Small intestine (tissue), 7 donors: ENCODE measurements around the gene CPA3. TPM values are rescaled to one million over a fixed set of nuclear protein-coding genes. Genes with fewer than 3 reads are reported as not detected.

Experiments used
- DNase-seq, 2 donors: peaks; one replicate each; pipeline versions ENCODE4 v3.0.0 to v3.0.0-alpha.2; 2013
- FAIRE-seq: peaks from 2 replicates; lab custom pipeline; 2012; peaks lifted over from hg19 to GRCh38; lab: Jason Lieb, UNC
- H3K27ac ChIP-seq, 3 donors: one replicate each; pipeline ENCODE4 v1.5.1; 2013; ENCODE audit warnings: low read length in 2 of 3, mild to moderate bottlenecking in 2 of 3, control low read depth in 1 of 3, inconsistent platforms in 1 of 3, low read depth in 1 of 3, moderate library complexity in 1 of 3
- H3K27me3 ChIP-seq, 3 donors: one replicate each; pipeline ENCODE4 v1.6.1; 2013; ENCODE audit warnings: low read length in 3 of 3, inconsistent platforms in 1 of 3; ENCODE audit not compliant: control insufficient read depth in 3 of 3, insufficient read depth in 3 of 3
- H3K36me3 ChIP-seq, 3 donors: one replicate each; pipeline ENCODE4 v1.6.1; 2013; ENCODE audit warnings: low read length in 3 of 3, inconsistent platforms in 1 of 3, low read depth in 1 of 3, mild to moderate bottlenecking in 1 of 3, moderate library complexity in 1 of 3; ENCODE audit not compliant: control insufficient read depth in 3 of 3, insufficient read depth in 2 of 3
- H3K4me1 ChIP-seq, 3 donors: one replicate each; pipeline ENCODE4 v1.6.1; 2013; ENCODE audit warnings: low read length in 2 of 3, inconsistent platforms in 1 of 3, low read depth in 1 of 3, mild to moderate bottlenecking in 1 of 3, moderate library complexity in 1 of 3; ENCODE audit not compliant: control insufficient read depth in 3 of 3, insufficient read depth in 2 of 3
- H3K4me3 ChIP-seq, 3 donors: one replicate each; pipeline ENCODE4 v1.5.1; 2013; ENCODE audit warnings: low read length in 3 of 3, control low read depth in 1 of 3, inconsistent platforms in 1 of 3, low read depth in 1 of 3, mild to moderate bottlenecking in 1 of 3, moderate library complexity in 1 of 3
- H3K9me3 ChIP-seq, 2 donors: one replicate each; pipeline ENCODE4 v1.6.1; 2013; ENCODE audit warnings: low read depth in 1 of 2, low read length in 1 of 2; ENCODE audit not compliant: control insufficient read depth in 2 of 2, insufficient read depth in 1 of 2
- WGBS, 3 donors: extraction: QIAGEN DNeasy Blood & Tissue Kit; methylation state at CpG; one replicate each; pipeline ENCODE4 v1.1.7; 2013; 5-methylcytosine and 5-hydroxymethylcytosine counted together
- polyA plus RNA-seq, 4 donors: library from polyadenylated mRNA; stranded (reverse) in 3 of 4; unstranded in 1 of 4; fragments of 200-250 nt in 3 of 4; fragments of 120-200 nt in 1 of 4; gene quantifications; one replicate each; pipeline versions ENCODE4 v1.2.1 to v1.2.3, GENCODE V29; 2013
- donor health status: healthy with polysubstance abuse.
- donor health status: control.
- donor health status: control.
- donor health status: Bipolar disorder and iron deficiency.
- donor health status: healthy.

Gene CPA3
- polyA plus RNA-seq, 4 donors, result 0.56 to 8.5 (median 3.0) TPM

- Histone ChIP-seq H3K27ac (no peak overlapping the region), H3K4me3 (no peak overlapping the region), H3K4me1 (no peaks in the 10 kb centered on the region), H3K27me3 (no peaks in the 10 kb centered on the region), H3K9me3 (no peaks in the 10 kb centered on the region), H3K36me3 (no peaks in the 10 kb centered on the region)
- no peak for DNase-seq
- 87 to 97% (median 91%) methylated on average over 1 of the region's 1 CpG for WGBS, 3 donors
- no peak for FAIRE-seq
These were observed 50.0 kb downstream of the CPA3 start for GRCh38 chr3:148914936-148915690.

- H3K27ac ChIP-seq, result no peak overlapping the region
- no peaks in the 10 kb centered on the region for H3K4me1 ChIP-seq
- FAIRE-seq (no peak), DNase-seq (no peak)
- H3K9me3 ChIP-seq, result peaks cover 0 to 3% of the 10 kb centered on the region in 2 donors
- H3K27me3 ChIP-seq, result no peaks in the 10 kb centered on the region
- 91 to 93% (median 92%) methylated on average over 2 of the region's 2 CpGs for WGBS, 3 donors
- H3K4me3 ChIP-seq, result no peak overlapping the region
- H3K36me3 ChIP-seq, result no peaks in the 10 kb centered on the region
These were observed 51.0 kb downstream of the CPA3 start for GRCh38 chr3:148916132-148916531.

- no peaks in the 10 kb centered on the region for H3K4me1 ChIP-seq
- H3K27ac ChIP-seq, result no peak overlapping the region
- peaks cover 0 to 3% of the 10 kb centered on the region in 2 donors for H3K9me3 ChIP-seq
- 82 to 92% (median 83%) methylated on average over 1 of the region's 1 CpG for WGBS, 3 donors
- H3K36me3 ChIP-seq, result no peaks in the 10 kb centered on the region
- H3K27me3 ChIP-seq, result no peaks in the 10 kb centered on the region
- no peak for DNase-seq
- no peak overlapping the region for H3K4me3 ChIP-seq
- no peak for FAIRE-seq
These were observed 57.4 kb downstream of the CPA3 start for GRCh38 chr3:148922467-148922866.

DNA sequence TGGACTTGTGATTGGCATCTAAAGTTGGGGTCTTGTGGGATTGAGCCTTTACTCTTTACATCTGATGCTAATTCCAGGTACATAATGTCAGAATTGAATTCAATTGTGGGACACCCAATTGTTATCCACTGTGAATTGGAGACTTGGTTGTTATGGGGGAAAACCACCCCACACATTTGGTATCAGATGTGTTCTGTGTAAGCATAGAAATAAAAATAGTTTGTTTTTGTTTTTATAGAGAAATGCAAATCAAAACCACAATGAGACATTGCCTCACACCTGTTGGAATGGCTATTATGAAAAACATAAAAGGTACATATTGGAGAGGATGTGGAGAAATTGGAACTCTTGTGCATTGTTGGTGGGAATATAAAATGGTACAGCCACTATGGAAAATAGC is 58.5 kb downstream of the CPA3 start:
- Histone ChIP-seq H3K36me3 (no peaks in the 10 kb centered on the region), H3K27ac (no peak overlapping the region), H3K4me3 (no peak overlapping the region), H3K27me3 (no peaks in the 10 kb centered on the region), H3K9me3 (peaks cover 0 to 3% of the 10 kb centered on the region in 2 donors), H3K4me1 (no peaks in the 10 kb centered on the region)
- FAIRE-seq, result no peak
- no peak for DNase-seq

DNA sequence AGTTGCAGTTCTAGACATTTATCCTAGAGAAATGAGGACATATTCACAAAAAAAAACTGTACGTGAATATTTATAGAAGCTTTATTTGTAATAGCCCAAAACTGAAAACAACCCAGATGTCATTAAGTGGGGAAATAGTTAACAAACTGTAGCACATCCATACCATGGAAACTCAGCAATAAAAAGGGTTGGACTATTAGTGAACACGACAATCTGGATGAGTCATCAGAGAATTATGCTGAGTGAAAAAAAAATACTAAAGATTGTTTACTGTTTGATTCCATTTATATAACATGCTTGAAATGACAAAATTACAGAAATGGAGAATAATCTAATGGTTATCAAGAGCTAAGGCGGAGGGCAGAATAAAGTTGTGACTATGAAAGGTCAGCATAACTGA is 59.5 kb downstream of the CPA3 start:
- no peaks in the 10 kb centered on the region for H3K4me1 ChIP-seq
- no peak overlapping the region for H3K27ac ChIP-seq
- H3K36me3 ChIP-seq, result no peaks in the 10 kb centered on the region
- 18 to 43% (median 26%) methylated on average over 3 of the region's 3 CpGs for WGBS, 3 donors
- H3K9me3 ChIP-seq, result peaks cover 0 to 3% of the 10 kb centered on the region in 2 donors
- no peak overlapping the region for H3K4me3 ChIP-seq
- DNase-seq, result no peak
- H3K27me3 ChIP-seq, result no peaks in the 10 kb centered on the region
- no peak for FAIRE-seq

DNA sequence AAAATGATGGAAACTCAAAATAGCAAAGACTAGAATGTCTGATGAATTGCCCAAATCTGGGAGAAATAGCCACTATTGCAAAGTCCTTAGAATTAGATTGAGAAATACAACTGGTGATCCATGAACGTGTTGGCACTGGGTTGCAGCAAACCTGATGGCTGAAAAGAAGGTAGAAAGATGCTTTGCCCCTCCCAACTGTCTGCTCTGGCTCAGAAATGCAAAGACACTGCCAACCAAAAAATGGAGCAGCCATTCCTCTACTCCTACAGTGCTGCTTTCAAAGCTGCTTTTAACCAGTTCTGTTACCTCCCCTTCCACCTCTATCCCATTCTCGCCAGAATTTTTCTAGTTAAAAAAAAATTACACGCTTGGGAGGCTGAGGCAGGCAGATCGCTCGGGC is 60.7 kb downstream of the CPA3 start:
- H3K27ac ChIP-seq, result no peak overlapping the region
- H3K27me3 ChIP-seq, result no peaks in the 10 kb centered on the region
- no peaks in the 10 kb centered on the region for H3K4me1 ChIP-seq
- H3K4me3 ChIP-seq, result no peak overlapping the region
- FAIRE-seq (no peak), DNase-seq (no peak)
- H3K9me3 ChIP-seq, result no peaks in the 10 kb centered on the region
- H3K36me3 ChIP-seq, result no peaks in the 10 kb centered on the region
- WGBS, 3 donors, result 72 to 86% (median 83%) methylated on average over 5 of the region's 5 CpGs

DNA sequence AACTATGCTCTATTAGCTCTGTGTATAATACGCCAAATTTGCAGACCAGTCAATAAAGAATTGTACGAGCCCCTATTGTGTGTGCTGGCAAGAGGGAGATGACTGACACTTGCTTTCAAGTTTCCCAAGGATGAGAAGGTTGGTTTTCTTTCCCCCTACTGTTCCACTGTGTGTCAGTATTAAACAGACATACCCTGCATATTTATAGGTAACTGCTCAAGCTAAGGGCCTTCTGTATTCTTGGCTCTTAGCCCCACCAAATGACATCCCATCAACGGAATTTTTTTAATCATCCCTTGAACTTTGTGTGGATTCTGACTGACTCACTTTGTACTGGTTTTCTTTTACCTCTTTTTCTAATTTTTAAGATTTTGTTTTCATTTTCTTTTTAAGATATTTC is 65.7 kb downstream of the CPA3 start:
- 55 to 74% (median 64%) methylated on average over 3 of the region's 3 CpGs for WGBS, 3 donors
- no peak for FAIRE-seq

DNA sequence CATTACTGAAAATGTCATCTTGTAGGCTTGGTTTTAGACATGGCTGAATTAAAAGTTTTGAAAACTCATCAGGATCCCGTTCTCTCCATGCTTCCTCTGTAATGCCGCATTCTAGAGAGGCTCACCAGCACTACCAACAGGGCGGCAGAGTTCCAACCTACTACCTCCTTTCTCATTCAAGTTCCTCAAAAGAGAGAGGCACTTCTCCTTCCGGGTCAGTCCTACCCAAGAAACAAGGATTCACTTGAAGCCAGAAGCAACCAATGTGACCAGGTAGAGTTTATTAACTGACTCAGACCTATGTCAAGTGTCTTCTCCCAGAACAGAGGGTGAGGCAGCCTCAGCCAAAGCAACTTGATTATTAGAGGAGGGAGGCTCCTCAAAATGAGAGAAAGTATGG is 66.5 kb downstream of the CPA3 start:
- WGBS, 3 donors, result 91 to 94% (median 92%) methylated on average over 4 of the region's 4 CpGs
- Histone ChIP-seq H3K27ac (no peak overlapping the region), H3K9me3 (no peaks in the 10 kb centered on the region), H3K36me3 (no peaks in the 10 kb centered on the region), H3K4me1 (no peaks in the 10 kb centered on the region), H3K27me3 (peaks cover 0 to 3% (median 0%) of the 10 kb centered on the region in 3 donors), H3K4me3 (no peak overlapping the region)
- DNase-seq, result no peak
- no peak for FAIRE-seq

More for the DNA sequence above, 65.7 kb downstream of the CPA3 start:
- DNase-seq, result no peak
- no peaks in the 10 kb centered on the region for H3K9me3 ChIP-seq
- H3K4me1 ChIP-seq, result no peaks in the 10 kb centered on the region
- H3K27ac ChIP-seq, result no peak overlapping the region
- H3K4me3 ChIP-seq, result no peak overlapping the region
- H3K27me3 ChIP-seq, result peaks cover 0 to 3% (median 0%) of the 10 kb centered on the region in 3 donors
- no peaks in the 10 kb centered on the region for H3K36me3 ChIP-seq

DNA sequence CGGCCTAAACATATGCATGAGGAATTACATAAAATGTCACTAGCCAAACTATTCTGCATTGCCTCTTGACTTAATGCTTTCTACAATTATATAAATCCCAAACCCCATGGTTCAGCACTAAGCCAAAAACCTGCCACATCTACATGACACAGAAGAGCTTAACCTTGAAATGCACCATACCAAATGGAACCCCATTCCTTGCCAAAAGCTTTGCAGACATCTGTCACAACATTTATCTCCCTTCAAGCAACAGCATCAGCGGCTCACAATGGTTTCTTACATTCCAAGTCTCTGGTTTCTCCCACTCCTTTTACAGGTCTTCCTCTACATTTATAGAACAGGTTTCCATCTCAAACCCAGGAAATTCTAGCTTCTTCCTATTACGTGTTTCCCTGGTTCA is 67.9 kb downstream of the CPA3 start:
- Histone ChIP-seq H3K36me3 (no peaks in the 10 kb centered on the region), H3K4me1 (no peaks in the 10 kb centered on the region), H3K9me3 (no peaks in the 10 kb centered on the region), H3K27me3 (peaks cover 0 to 7% (median 0%) of the 10 kb centered on the region in 3 donors), H3K4me3 (no peak overlapping the region), H3K27ac (no peak overlapping the region)
- WGBS, 3 donors, result 76 to 80% (median 77%) methylated on average over 3 of the region's 3 CpGs
- no peak for DNase-seq
- FAIRE-seq, result no peak
